GM12878 (cell line): Measurements from ENCODE around the gene BRI3BP. TPM values are rescaled to one million over a fixed set of nuclear protein-coding genes. Genes with fewer than 3 reads are reported as not detected.
A peak's percentile ranks its signal among the peaks of the same experiment; 100 is the strongest.

Source experiments
- ATAC-seq: fragments of 200-7000 bp; cut with Tn5 transposase; 3 replicates; pipeline ENCODE4 v1.9.1; 2020; ENCODE audit warnings: mild to moderate bottlenecking, moderate library complexity
- BruUV-seq: library from RNA; stranded (reverse); fragments of 400-500 nt; replicated peaks from 2 replicates; lab custom pipeline; 2021; lab: Mats Ljungman, UMichigan
- CTCF ChIA-PET: fragments of 300-600 bp; sonication (Branson Sonifier 250); formaldehyde crosslinking; extraction: SDS; loops from one replicate; lab custom pipeline; 2021; ENCODE audit warnings: inconsistent platforms; lab: Yijun Ruan, JAX
- POLR2A ChIA-PET: fragments of 350-600 bp; formaldehyde crosslinking; extraction: SDS; loops from one replicate; lab custom pipeline; 2021; ENCODE audit warnings: inconsistent platforms; lab: Charles Lee
- RAD21 ChIA-PET: fragments of 300-600 bp; sonication (Branson Sonifier 250); formaldehyde crosslinking; loops from one replicate; lab custom pipeline; 2023; ENCODE audit warnings: antibody characterized with exemption; ENCODE audit not compliant: unreplicated experiment; lab: Charles Lee
- SMC1A ChIA-PET: fragments of 300-600 bp; sonication (Branson Sonifier 250); formaldehyde crosslinking; loops from one replicate; lab custom pipeline; 2023; ENCODE audit not compliant: unreplicated experiment, uncharacterized antibody; lab: Charles Lee
- DNase-seq: peaks from one replicate; pipeline ENCODE4 v3.0.0-alpha.2; 2011; ENCODE audit warnings: low read depth, low spot score
- FAIRE-seq: peaks from 3 replicates; lab custom pipeline; 2011; peaks lifted over from hg19 to GRCh38; lab: Jason Lieb, UNC
- H2AFZ ChIP-seq: 2 replicates; pipeline ENCODE4 v1.6.0; 2011; ENCODE audit warnings: low read depth, low read length, control low read depth; ENCODE audit not compliant: control insufficient read depth
- H3K27ac ChIP-seq: 2 replicates; pipeline ENCODE4 v1.5.1; 2011; ENCODE audit warnings: control low read depth; ENCODE audit not compliant: control insufficient read depth, insufficient read depth
- H3K27me3 ChIP-seq, 2 experiments: replicated peaks in 1 of 2; 2 replicates each; pipeline versions ENCODE4 v1.6.0 to v1.6.1; 2011; ENCODE audit warnings: low read length in 1 of 2; ENCODE audit not compliant: control insufficient read depth in 2 of 2, insufficient read depth in 2 of 2
- H3K36me3 ChIP-seq, 2 experiments: 2 replicates each; pipeline ENCODE4 v1.5.1; 2011; ENCODE audit warnings: low read length in 1 of 2; ENCODE audit not compliant: control insufficient read depth in 2 of 2, insufficient read depth in 2 of 2
- H3K4me1 ChIP-seq: 2 replicates; pipeline ENCODE4 v1.6.1; 2011; ENCODE audit warnings: mild to moderate bottlenecking, low read length, moderate library complexity, mixed read lengths; ENCODE audit not compliant: control insufficient read depth, insufficient read depth
- H3K4me2 ChIP-seq: 2 replicates; pipeline ENCODE4 v1.6.0; 2011; ENCODE audit warnings: control low read depth; ENCODE audit not compliant: control insufficient read depth, insufficient read depth
- H3K4me3 ChIP-seq: fragments of 200-600 bp; sonication (generic); 2 replicates; pipeline ENCODE4 v1.5.1; 2016
- H3K79me2 ChIP-seq: 2 replicates; pipeline ENCODE4 v1.6.0; 2011; ENCODE audit warnings: low read length; ENCODE audit not compliant: control insufficient read depth, insufficient read depth
- H3K9ac ChIP-seq: 2 replicates; pipeline ENCODE4 v1.8.0; 2011; ENCODE audit warnings: low read length, control low read depth, mixed read lengths; ENCODE audit not compliant: control insufficient read depth, insufficient read depth
- H3K9me3 ChIP-seq: replicated peaks from 3 replicates; pipeline ENCODE4 v1.5.1; 2011; ENCODE audit warnings: mild to moderate bottlenecking, low read length; ENCODE audit not compliant: control insufficient read depth, insufficient read depth
- H4K20me1 ChIP-seq: 2 replicates; pipeline ENCODE4 v1.6.0; 2011; ENCODE audit not compliant: control insufficient read depth, insufficient read depth
- BCL11A ChIP-seq: IDR thresholded peaks from 2 replicates; pipeline ENCODE4 v1.6.1; 2011; ENCODE audit warnings: low read depth, low read length
- BHLHE40 ChIP-seq, 2 experiments: fragments of 450-650 bp in 1 of 2; IDR thresholded peaks; 2 replicates each; pipeline ENCODE4 v1.6.1; 2011 to 2017; ENCODE audit warnings: low read depth in 2 of 2, borderline replicate concordance in 1 of 2, improper control_type of control experiment in 1 of 2, low read length in 1 of 2, mild to moderate bottlenecking in 1 of 2
- MTA3 ChIP-seq: IDR thresholded peaks from 2 replicates; pipeline ENCODE4 v1.6.1; 2012; ENCODE audit warnings: low read length, inconsistent platforms, borderline replicate concordance
- PKNOX1 ChIP-seq: fragments of 450-650 bp; IDR thresholded peaks from 2 replicates; pipeline ENCODE4 v1.6.1; 2016; ENCODE audit warnings: mild to moderate bottlenecking
- POLR2A ChIP-seq: IDR thresholded peaks from 2 replicates; pipeline ENCODE4 v1.6.1; 2011; ENCODE audit warnings: low read depth, mild to moderate bottlenecking, low read length
- POLR2AphosphoS5 ChIP-seq: IDR thresholded peaks from 2 replicates; pipeline ENCODE4 v1.6.1; 2011; ENCODE audit warnings: mild to moderate bottlenecking, low read length, inconsistent platforms
- ZNF274 ChIP-seq: IDR thresholded peaks from one replicate; pipeline ENCODE4 v1.8.0; 2011; ENCODE audit not compliant: insufficient read length, insufficient read depth
- WGBS: methylation state at CpG from one replicate; pipeline ENCODE4 v1.1.6; 2016; ENCODE audit warnings: low lambda C conversion rate; ENCODE audit not compliant: insufficient replicate concordance, insufficient coverage; ENCODE audit errors: missing lambda C conversion rate; 5-methylcytosine and 5-hydroxymethylcytosine counted together
- in situ Hi-C: fragments of 300-500 bp; cut with MboI; formaldehyde crosslinking; loops from 9 replicates; pipeline ENCODE4 v1.14.3; 2018; ENCODE audit warnings: mixed read lengths
- intact Hi-C: fragments of 100-400 bp; cut with micrococcal nuclease; formaldehyde crosslinking; loops from one replicate; pipeline ENCODE4 v1.14.2; 2022; ENCODE audit not compliant: unreplicated experiment
- polyA plus RNA-seq, 11 experiments: library from polyadenylated mRNA; depleted of rRNA in 4 of 11; unstranded in 6 of 11; stranded (reverse) in 5 of 11; fragments of >200 nt; fragmentation: Nextera tagmentation in 4 of 11; fragmentation: Illumina TruSeq in 1 of 11; extraction: Ambion mirVana in 4 of 11; extraction: Trizol in 1 of 11; gene quantifications; 1 replicate in 1 of 11; 2 replicates in 10 of 11; pipeline versions ENCODE4 v1.2.1 to v1.2.3, GENCODE V29; 2011 to 2016; ENCODE audit warnings: inconsistent platforms in 2 of 11, missing spikeins in 2 of 11, low read depth in 1 of 11
- total RNA-seq, 4 experiments: library from RNA; depleted of rRNA in 3 of 4; stranded (reverse); fragments of >200 nt in 3 of 4; fragmentation: Illumina TruSeq in 1 of 4; extraction: Trizol in 1 of 4; gene quantifications; 2 replicates each; pipeline versions ENCODE4 v1.2.1 to v1.2.3, GENCODE V29; 2013 to 2021
- TF ChIP-seq, protein P1 (sequence below): fragments of 150-350 bp; IDR thresholded peaks from 2 replicates; pipeline ENCODE4 v1.6.1; 2016; ENCODE audit warnings: low read depth, low read length
- TF ChIP-seq, protein P2 (sequence below): IDR thresholded peaks from 2 replicates; pipeline ENCODE4 v1.6.1; 2011; ENCODE audit warnings: borderline replicate concordance, low read depth, mild to moderate bottlenecking, moderate library complexity, mixed read lengths, low read length; ENCODE audit not compliant: insufficient read depth; ENCODE audit errors: extremely low read length

Gene BRI3BP
- total and polyA plus RNA-seq, 10 of the 15 experiments (the other 5 are each of a cell fraction or from before 2014, with no cell fraction given): 11.5 to 37.0 (median 28.5) TPM

- TF ChIP-seq, protein P1, sequence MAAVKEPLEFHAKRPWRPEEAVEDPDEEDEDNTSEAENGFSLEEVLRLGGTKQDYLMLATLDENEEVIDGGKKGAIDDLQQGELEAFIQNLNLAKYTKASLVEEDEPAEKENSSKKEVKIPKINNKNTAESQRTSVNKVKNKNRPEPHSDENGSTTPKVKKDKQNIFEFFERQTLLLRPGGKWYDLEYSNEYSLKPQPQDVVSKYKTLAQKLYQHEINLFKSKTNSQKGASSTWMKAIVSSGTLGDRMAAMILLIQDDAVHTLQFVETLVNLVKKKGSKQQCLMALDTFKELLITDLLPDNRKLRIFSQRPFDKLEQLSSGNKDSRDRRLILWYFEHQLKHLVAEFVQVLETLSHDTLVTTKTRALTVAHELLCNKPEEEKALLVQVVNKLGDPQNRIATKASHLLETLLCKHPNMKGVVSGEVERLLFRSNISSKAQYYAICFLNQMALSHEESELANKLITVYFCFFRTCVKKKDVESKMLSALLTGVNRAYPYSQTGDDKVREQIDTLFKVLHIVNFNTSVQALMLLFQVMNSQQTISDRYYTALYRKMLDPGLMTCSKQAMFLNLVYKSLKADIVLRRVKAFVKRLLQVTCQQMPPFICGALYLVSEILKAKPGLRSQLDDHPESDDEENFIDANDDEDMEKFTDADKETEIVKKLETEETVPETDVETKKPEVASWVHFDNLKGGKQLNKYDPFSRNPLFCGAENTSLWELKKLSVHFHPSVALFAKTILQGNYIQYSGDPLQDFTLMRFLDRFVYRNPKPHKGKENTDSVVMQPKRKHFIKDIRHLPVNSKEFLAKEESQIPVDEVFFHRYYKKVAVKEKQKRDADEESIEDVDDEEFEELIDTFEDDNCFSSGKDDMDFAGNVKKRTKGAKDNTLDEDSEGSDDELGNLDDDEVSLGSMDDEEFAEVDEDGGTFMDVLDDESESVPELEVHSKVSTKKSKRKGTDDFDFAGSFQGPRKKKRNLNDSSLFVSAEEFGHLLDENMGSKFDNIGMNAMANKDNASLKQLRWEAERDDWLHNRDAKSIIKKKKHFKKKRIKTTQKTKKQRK: no peak
- TF ChIP-seq PKNOX1: no peak
- no peak for TF ChIP-seq POLR2AphosphoS5
- TF ChIP-seq BHLHE40 (IDR thresholded peaks at IDR 0.05; ENCODE audit: borderline replicate concordance in 1 of 2, low read depth in 2 of 2, low read length in 1 of 2): no peak
- TF ChIP-seq BCL11A: no peak
Measured at GRCh38 chr12:124954771-124955170, 38.7 kb upstream of the BRI3BP start (continued).

DNA sequence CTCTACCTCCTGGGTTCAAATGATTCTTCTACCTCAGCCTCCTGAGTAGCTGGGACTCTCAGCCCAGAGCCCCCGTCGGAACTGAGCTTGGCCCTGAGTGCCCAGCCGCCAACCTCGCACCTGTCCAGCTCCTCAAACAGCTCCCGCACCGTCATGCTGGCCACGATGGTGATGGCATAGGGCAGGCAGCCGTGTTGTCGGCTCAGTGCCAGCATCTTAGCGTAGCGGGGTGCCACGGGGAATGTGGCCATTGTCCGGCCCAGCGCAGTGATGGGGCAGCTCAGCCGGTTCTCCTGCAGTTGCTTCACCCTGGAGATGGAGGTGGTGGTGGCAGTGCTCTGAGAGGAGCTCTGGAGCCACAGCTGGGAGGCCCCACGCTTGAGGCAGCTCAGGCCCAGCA lies 36.9 kb upstream of the BRI3BP start:
- no peak overlapping the region for H3K4me2 ChIP-seq
- ATAC-seq: no peak

More for the DNA sequence above, 36.9 kb upstream of the BRI3BP start:
- no TSS peak for BruUV-seq
- Histone ChIP-seq H3K4me1 (no peaks in the 10 kb centered on the region), H2AFZ (no peak overlapping the region), H3K79me2 (no peaks in the 10 kb centered on the region), H3K27me3 (no peaks in the 10 kb centered on the region), H3K9me3 (no peaks in the 10 kb centered on the region), H3K9ac (no peak overlapping the region), H3K4me3 (no peak overlapping the region), H4K20me1 (no peaks in the 10 kb centered on the region), H3K36me3 (peaks cover 26 to 27% of the 10 kb centered on the region in 2 experiments), H3K27ac (no peak overlapping the region)
- POLR2A ChIA-PET: no interaction called here
- RAD21 ChIA-PET: no interaction called here
- intact Hi-C loops (no loop called here), in situ Hi-C loops (no loop called here)
- TF ChIP-seq POLR2A (peak; percentile 36), ZNF274 (no peak), MTA3 (no peak), PKNOX1 (no peak)
- TF ChIP-seq, protein P2, sequence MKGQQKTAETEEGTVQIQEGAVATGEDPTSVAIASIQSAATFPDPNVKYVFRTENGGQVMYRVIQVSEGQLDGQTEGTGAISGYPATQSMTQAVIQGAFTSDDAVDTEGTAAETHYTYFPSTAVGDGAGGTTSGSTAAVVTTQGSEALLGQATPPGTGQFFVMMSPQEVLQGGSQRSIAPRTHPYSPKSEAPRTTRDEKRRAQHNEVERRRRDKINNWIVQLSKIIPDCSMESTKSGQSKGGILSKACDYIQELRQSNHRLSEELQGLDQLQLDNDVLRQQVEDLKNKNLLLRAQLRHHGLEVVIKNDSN: no peak
- FAIRE-seq (no peak), DNase-seq (no peak)
- SMC1A ChIA-PET: no interaction called here
- 99% methylated on average over 16 of the region's 16 CpGs for WGBS
- CTCF ChIA-PET: interaction anchor here (1.0 to 1.2 kb wide), 2 partner anchors 11 to 16 kb away, joined by 3 to 4 read pairs; no protein-coding TSS in a partner anchor
